ENCODE measurements around the gene EMP2.
"Not testable (repeated sequence)": the region's sequence is repeated elsewhere in the genome, so short reads cannot be mapped to it uniquely, and the experiment has no call there.

The EMP2 gene

GRCh38 chr16:10624527-10624926 lies 44.1 kb upstream of the EMP2 start:
- TF ChIP-seq CTCF (IDR thresholded peaks at IDR 0.05; ENCODE audit: low read depth, low read length, poor library complexity, severe bottlenecking), result no peak
- TF ChIP-seq EZH2phosphoT487 (IDR thresholded peaks at IDR 0.05; ENCODE audit: borderline replicate concordance, low read length), result no peak
- Histone ChIP-seq H4K20me1 (ENCODE audit: control insufficient read depth, insufficient read depth, low read depth, low read length) (no peaks in the 10 kb centered on the region), H3K79me2 (ENCODE audit: control insufficient read depth, low read length) (no peaks in the 10 kb centered on the region), H3K4me3 (ENCODE audit: low read length) (no peak overlapping the region), H3K4me1 (ENCODE audit: control insufficient read depth, low read length) (no peaks in the 10 kb centered on the region), H3K36me3 (ENCODE audit: control insufficient read depth, low read length) (no peaks in the 10 kb centered on the region), H3K4me2 (ENCODE audit: low read length) (no peak overlapping the region), H3K27me3 (ENCODE audit: control insufficient read depth, low read length) (no peaks in the 10 kb centered on the region), H3K9me3 (ENCODE audit: control insufficient read depth, insufficient read depth, low read length) (no peaks in the 10 kb centered on the region), H3K27ac (ENCODE audit: low read depth, low read length) (no peak overlapping the region), H3F3A (ENCODE audit: control insufficient read depth, insufficient read depth) (no peaks in the 10 kb centered on the region), H3K9me2 (replicated peaks; ENCODE audit: control insufficient read depth, low read length) (no peaks in the 10 kb centered on the region)

- Histone ChIP-seq H3K9me3 (ENCODE audit: control insufficient read depth, insufficient read depth, low read length) (no peaks in the 10 kb centered on the region), H3K79me2 (ENCODE audit: control insufficient read depth, low read length) (no peaks in the 10 kb centered on the region), H3K9me2 (replicated peaks; ENCODE audit: control insufficient read depth, low read length) (no peaks in the 10 kb centered on the region), H3K4me2 (ENCODE audit: low read length) (no peak overlapping the region), H3K36me3 (ENCODE audit: control insufficient read depth, low read length) (no peaks in the 10 kb centered on the region), H3K4me3 (ENCODE audit: low read length) (no peak overlapping the region), H3F3A (ENCODE audit: control insufficient read depth, insufficient read depth) (no peaks in the 10 kb centered on the region), H3K27me3 (ENCODE audit: control insufficient read depth, low read length) (peaks cover under 1% of the 10 kb centered on the region), H3K27ac (ENCODE audit: low read depth, low read length) (no peak overlapping the region), H3K4me1 (ENCODE audit: control insufficient read depth, low read length) (no peaks in the 10 kb centered on the region), H4K20me1 (ENCODE audit: control insufficient read depth, insufficient read depth, low read depth, low read length) (no peaks in the 10 kb centered on the region)
- no peak for TF ChIP-seq CTCF (IDR thresholded peaks at IDR 0.05; ENCODE audit: low read depth, low read length, poor library complexity, severe bottlenecking)
- TF ChIP-seq EZH2phosphoT487 (IDR thresholded peaks at IDR 0.05; ENCODE audit: borderline replicate concordance, low read length), result no peak
These were observed 42.7 kb upstream of the EMP2 start for GRCh38 chr16:10623059-10623458.

- H3K9me3 ChIP-seq (ENCODE audit: control insufficient read depth, insufficient read depth, low read length), result no peaks in the 10 kb centered on the region
- H3K36me3 ChIP-seq (ENCODE audit: control insufficient read depth, low read length), result no peaks in the 10 kb centered on the region
- H4K20me1 ChIP-seq (ENCODE audit: control insufficient read depth, insufficient read depth, low read depth, low read length), result no peaks in the 10 kb centered on the region
- H3K27me3 ChIP-seq (ENCODE audit: control insufficient read depth, low read length), result peaks cover 6% of the 10 kb centered on the region
- H3K9me2 ChIP-seq (replicated peaks; ENCODE audit: control insufficient read depth, low read length), result no peaks in the 10 kb centered on the region
- H3K27ac ChIP-seq (ENCODE audit: low read depth, low read length), result no peak overlapping the region
- H3K4me1 ChIP-seq (ENCODE audit: control insufficient read depth, low read length), result no peaks in the 10 kb centered on the region
- no peak for TF ChIP-seq CTCF (IDR thresholded peaks at IDR 0.05; ENCODE audit: low read depth, low read length, poor library complexity, severe bottlenecking)
- no peak for TF ChIP-seq EZH2phosphoT487 (IDR thresholded peaks at IDR 0.05; ENCODE audit: borderline replicate concordance, low read length)
- no peaks in the 10 kb centered on the region for H3K79me2 ChIP-seq (ENCODE audit: control insufficient read depth, low read length)
- no peaks in the 10 kb centered on the region for H3F3A ChIP-seq (ENCODE audit: control insufficient read depth, insufficient read depth)
- no peak overlapping the region for H3K4me3 ChIP-seq (ENCODE audit: low read length)
- H3K4me2 ChIP-seq (ENCODE audit: low read length), result no peak overlapping the region
These were observed 41.9 kb upstream of the EMP2 start for GRCh38 chr16:10622036-10622921.

GRCh38 chr16:10621216-10621949 lies 41.0 kb upstream of the EMP2 start:
- H3K79me2 ChIP-seq (ENCODE audit: control insufficient read depth, low read length); H3K9me3 ChIP-seq (ENCODE audit: control insufficient read depth, insufficient read depth, low read length); H3K27ac ChIP-seq (ENCODE audit: low read depth, low read length); H3F3A ChIP-seq (ENCODE audit: control insufficient read depth, insufficient read depth); H3K4me3 ChIP-seq (ENCODE audit: low read length); H3K4me2 ChIP-seq (ENCODE audit: low read length); H4K20me1 ChIP-seq (ENCODE audit: control insufficient read depth, insufficient read depth, low read depth, low read length); H3K36me3 ChIP-seq (ENCODE audit: control insufficient read depth, low read length); H3K4me1 ChIP-seq (ENCODE audit: control insufficient read depth, low read length); H3K9me2 ChIP-seq (replicated peaks; ENCODE audit: control insufficient read depth, low read length); H3K27me3 ChIP-seq (ENCODE audit: control insufficient read depth, low read length): not testable (repeated sequence)
